DLD1 (cell line): ENCODE results near the gene TEX30.
"Not testable (repeated sequence)": the region's sequence is repeated elsewhere in the genome, so short reads cannot be mapped to it uniquely, and the experiment has no call there.

Source experiments
- in situ Hi-C: cut with HindIII; loops from 2 replicates; pipeline ENCODE4 v1.10.0; 2017; ENCODE audit warnings: low sequenced_read_pairs

The TEX30 gene

DNA sequence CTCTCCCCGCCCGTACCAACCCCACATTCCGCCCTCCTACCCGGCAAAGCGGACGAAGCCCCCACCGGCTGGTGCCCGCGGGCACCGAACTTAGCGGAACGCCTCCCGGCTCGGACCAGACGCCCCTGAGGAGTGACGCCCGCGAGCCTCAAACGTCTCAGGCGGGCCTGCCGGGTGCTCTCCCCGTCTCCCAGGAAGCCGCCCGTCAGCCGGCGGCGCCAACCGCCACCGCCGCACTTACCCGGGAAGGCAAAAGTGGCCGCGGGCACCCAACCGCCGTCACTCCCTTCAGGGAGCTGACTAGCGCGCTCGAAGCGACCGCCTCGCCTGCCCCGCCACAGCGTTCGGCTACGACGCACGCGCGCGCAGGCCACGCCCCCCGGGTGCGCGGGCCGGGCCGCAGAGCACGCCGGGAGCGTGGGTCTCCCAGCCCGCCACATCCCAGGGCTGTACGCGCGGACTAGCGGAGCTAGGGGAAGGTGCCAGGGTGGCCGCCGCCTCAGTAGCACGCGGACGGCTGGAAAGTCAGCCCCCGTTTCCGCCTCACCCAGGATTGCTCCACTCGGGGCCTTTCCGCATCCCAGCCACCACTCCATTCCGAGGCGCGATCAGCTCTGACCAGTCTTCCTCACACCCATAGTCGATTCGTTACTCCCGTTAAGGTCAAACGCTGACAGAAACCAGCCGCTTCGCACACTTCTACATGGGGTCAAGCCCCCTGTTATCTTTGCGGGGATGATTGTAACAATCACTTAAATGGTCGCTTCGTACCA lies at the start of gene TEX30:
Gene TEX30 (minus strand): TSS at position 346 of the 773 bp plus-strand sequence. CDS start 3,760 bp downstream, outside the sequence.
- in situ Hi-C loops = no loop called here

DNA sequence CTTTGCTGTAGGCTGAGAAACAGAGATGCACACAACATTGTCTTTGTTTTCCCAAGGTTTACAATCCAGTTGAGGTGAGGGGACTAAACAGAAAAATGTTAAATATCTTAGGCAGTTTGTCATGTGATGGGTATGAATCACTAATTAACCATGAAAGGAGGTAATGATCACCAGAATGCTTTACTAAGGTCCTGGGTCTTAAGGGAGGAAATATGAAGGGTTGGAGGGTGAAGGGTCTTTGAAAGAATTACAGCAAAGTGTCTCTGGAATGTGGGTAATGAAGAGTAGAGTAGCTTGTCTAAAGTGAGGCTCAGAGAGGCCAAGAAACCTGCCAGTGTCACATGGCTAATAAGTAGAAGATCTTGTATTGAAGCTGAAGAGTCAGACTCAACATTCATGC lies 44.3 kb upstream of the TEX30 start:
- in situ Hi-C loops = no loop called here

DNA sequence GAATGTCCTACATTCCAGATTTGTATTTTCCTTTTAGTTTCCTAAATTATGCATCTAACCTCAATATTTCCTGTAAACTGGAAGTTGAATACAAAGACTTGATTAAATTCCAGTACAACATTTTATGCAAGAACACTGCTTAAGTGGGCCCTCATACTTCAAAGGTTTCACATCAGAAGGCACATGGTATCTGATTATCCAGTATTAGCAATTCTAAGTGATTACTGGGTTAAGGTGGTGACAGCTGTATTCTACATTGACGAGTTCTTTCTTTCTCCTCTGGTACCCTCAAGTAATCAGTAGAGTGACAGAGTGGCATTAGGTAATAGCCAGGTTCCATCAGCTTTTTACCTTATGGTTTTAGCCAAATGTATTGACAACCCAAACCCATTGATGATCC lies 43.7 kb upstream of the TEX30 start:
- in situ Hi-C loops = no loop called here

DNA sequence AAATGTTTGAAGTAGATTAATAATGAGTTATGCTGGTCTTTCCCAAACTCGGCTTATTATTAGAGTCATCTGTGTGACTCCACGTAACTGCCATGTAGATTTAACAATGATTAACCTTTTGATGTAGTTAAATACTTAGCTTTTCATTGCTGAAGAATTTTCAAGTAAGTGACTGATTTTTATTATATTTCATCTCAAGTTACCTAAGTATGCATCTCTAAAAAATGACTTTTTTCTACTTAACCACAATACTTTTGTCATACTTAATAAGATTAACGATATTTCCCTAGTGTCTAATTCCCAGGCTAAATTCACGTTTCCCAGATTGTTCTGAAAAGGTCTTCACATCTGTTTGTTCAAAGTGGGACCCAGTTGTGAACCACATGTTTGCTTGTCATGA lies 43.1 kb upstream of the TEX30 start:
- in situ Hi-C loops = no loop called here

DNA sequence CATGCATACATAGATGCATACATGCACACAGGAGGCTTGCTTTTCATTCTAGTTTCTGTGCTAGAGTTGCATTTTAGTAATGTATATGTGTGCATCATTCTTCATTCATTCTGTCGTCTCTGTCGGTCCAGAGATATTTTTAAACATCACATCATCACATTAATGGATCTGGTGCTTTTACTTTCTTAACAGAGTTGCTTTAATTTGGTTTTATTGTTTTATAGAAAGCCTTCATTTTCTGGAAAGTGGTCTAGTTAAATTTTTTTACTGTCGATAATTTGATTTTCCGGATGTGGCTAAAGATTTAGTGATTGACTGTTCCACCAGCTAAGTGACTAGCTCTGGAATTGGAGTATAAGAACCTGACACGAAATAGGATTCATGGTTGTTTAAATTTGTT lies 42.2 kb upstream of the TEX30 start:
- in situ Hi-C loops = no loop called here

DNA sequence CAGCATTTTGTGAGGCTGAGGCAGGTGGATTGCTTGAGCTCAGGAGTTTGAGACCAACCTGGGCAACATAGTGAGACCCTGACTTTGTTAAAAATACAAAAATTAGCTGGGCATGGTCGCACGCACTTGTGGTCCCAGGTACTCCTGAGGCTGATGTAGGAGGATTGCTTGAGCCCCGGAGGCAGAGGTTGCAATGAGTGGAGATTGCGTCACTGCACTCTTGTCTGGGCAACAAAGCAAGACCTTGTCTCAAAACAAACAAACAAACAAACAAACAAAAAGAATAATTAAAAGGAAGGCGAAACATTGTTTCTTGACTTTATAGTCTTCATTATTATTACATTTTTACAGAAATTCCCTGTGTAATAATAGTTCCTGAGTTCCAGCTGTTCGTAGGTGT lies 41.2 kb upstream of the TEX30 start:
- in situ Hi-C loops = no loop called here

DNA sequence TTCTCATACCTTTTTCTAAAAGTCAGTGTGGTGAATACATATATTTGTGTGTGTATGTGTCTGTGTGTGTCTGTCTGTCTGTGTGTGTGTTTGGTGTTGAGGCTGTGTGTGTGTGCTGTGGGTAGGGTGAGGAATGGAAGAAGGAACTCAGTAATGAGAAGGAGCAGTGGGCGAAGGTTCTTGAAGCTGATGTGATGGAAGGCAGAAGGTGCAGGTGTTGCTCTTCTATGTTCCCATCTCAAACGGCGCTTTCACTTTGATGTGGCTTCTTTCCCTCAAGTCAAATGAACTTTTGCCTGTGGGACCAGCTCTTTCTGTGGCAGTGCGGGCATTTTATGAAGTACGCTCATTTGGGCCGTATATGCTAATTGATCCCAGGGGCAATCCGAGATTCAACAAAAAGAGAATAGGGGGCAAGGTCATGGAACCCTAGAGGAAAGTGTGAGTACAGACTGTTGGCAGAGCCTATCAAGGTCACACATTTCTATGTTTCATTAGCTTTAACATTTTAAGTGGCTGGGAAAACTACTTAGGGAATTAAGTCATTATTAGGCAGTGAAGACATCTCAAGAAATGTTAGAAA lies 40.5 kb upstream of the TEX30 start:
- in situ Hi-C loops = no loop called here

DNA sequence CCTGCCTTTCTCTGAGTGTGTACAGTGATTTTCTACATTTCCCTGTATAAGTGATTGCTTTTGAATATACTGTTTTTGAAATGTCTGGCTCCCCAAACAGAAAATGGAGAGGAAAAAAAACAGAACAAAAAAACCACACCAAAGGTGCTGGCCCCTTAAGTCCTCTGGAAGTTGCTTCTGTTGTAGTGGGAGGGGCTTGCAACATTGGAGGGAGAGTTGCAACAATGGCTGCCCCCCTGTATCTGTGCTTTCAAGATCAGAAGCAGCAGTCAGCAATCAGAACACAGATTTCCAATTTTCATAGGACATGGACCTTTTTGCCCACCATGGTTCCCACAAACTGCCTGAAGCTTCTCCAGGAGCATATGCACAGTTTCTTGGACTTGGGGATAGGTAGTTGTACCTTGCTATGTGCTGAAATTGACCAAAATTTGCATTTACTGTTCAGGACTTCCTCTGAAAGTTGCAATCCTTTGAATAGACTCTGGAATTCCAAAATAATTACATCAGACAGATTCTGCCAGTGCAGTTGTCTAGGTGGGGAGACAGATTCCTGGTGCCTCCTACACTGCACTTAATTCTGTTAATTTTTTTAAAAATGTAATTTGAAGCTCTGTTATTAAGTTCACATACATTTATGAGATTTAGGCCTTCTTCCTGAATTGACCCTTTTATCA lies 39.2 kb upstream of the TEX30 start:
- in situ Hi-C loops = no loop called here

DNA sequence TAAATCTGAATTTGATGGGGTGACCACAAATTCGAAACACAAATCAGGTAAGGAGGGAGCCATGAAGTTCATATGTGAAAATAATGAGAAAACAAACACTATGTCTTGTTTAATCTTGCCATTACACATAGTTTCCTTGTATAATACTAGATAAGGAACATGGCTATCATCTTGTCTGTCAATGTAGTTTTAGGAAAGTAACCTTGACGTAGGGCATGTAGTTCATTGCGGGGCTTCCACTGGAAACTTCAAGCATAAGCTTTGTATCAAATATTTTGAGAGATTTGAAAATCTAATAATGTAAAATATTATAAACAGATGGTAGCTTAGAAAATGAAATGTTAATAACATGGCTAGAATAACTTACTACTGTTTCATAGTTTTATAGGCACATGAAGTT lies 34.1 kb upstream of the TEX30 start:
- in situ Hi-C loops = no loop called here

DNA sequence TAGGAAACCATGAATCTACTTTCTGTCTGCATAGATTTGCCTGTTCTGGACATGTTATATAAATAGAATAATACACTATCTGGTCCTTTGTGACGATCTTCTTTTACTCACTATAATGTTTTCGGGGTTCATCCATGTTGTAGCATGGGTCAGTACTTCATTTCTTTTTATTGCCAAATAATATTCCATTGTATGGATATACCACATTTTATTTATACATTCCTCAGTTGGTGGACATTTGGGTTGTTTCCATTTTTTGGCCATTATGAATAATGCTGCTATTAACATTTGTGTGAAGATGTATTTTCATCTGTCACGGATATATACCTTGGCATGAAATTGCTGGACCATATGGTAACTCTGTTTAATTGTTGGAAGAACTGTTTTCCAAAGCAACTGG lies 32.1 kb upstream of the TEX30 start:
- in situ Hi-C loops = no loop called here

DNA sequence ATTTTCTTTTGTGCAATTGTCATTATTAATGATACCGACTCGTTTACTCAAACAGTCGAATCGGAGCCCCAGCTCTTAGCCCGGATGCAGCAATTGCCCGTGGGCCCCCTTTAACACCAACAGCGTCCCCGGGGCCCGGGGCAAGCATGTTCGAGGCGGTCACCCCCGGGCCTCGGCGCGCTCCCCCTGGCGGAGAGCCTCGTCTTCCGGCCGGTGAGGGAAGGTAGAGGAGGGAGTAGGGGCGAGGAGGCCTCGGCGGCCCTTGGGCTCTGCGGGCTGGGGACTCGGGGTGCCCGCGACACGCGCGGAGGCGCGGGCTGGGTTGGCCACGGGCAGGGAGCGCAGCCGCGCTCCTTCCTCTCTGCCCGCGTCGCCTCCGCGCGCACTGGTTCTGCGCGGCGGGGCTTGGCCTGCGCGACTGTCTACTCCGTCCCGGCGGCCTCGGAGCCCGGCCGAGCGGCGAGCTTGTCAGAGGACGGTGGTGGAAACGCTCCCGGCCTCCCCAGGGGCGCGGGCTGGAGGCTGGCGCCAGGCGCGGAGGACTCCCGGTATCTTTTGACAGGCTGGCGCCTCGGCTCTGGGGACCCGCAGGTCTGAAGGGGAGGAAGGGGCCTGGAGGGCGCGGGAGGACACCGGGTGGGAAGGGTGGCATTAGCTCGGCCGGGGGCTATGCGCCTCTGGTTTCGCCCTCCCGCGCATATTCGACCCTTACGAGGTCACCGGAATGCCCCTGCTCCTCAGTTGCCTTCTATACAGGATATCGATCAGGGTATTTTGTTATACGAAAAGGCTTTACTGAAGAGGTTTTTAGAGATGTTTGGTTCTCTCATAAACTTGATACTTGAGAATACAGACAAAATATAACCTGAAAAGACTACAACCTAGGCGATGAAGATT lies 26.8 kb upstream of the TEX30 start:
- in situ Hi-C loops = no loop called here

DNA sequence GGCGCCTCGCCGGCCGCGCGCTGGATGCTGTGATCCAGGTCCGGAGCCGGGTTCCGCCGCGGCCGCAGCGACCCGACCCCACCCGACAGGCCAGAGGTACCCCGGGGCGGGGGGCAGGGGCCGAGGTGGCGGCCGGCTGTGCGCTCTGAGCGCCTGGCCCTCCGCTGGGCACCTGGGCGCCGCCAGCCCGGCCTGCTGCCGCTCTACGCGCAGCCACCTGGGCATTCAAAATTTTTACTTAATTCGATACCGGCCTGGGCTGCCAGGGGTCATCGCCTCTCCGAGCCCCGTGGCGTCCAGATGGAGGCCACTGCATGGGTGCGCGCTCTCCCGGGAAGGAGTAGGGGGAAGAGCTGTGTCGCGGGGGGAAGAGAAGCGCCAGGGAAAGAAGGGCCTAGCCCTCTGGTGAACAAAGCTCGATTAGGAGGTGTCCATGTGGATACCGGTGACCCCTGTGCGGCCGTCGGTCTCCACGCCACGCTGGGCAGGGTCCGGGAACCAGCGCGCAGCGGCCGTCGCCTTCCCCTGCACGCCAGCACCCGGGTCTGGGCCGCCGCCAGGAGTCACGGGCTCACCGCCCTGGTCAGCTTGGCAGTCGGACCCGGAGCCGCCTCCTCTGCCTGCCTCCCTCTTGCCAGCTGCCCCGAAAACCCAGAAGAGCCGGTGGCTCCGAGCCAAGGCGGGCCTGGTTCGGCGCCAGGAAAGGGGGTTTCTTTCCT lies 26.0 kb upstream of the TEX30 start:
- in situ Hi-C loops = no loop called here

DNA sequence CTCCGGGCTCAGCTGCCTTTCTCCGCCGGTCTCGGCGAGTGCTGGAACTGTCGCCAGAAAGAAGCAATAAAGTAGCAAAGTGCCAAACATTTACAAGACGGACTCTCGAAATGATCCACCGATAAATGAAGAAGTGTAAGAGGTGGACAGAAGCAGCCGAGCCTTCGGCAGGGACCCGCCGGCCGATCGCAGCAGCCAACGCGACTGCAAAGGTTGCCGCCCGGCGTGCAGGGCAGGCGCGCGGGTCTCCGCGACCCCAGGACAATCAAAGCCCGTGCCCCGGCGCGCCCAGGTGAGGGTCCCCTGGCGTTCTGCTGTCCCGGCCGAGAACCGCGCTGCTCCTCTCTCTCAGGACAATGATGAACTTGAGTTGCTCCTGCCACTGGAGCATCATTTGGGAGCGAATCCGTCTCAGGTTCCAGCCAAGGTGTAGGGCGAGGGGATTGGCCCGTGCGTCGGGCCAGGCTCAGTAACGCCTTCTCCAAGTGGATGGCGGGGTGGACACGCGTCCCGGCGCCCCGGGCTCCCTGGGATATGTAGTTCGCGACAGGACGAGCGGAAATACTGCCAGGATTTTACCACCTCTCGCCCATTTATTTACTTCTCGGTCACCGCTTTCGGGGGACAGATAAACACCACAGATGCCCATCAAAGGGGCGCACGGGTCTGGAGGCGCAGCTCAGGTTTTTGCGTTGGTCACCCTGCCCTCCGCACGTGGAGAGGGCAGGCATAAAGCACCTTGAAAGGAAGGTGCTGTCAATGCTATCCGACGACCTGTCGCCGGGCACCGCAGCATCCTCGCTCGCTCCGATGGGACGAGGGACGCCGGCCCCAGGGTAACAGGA lies 25.2 kb upstream of the TEX30 start, which contains the start of the genes BIVM and POGLUT2:
Gene BIVM (plus strand): TSS at position 539 of the 845 bp plus-strand sequence. CDS start 8,149 bp downstream, outside the sequence.
Gene POGLUT2 (minus strand): TSS at position 396 of the 845 bp plus-strand sequence. CDS start 306 bp downstream, at position 90.
- in situ Hi-C loops = no loop called here

DNA sequence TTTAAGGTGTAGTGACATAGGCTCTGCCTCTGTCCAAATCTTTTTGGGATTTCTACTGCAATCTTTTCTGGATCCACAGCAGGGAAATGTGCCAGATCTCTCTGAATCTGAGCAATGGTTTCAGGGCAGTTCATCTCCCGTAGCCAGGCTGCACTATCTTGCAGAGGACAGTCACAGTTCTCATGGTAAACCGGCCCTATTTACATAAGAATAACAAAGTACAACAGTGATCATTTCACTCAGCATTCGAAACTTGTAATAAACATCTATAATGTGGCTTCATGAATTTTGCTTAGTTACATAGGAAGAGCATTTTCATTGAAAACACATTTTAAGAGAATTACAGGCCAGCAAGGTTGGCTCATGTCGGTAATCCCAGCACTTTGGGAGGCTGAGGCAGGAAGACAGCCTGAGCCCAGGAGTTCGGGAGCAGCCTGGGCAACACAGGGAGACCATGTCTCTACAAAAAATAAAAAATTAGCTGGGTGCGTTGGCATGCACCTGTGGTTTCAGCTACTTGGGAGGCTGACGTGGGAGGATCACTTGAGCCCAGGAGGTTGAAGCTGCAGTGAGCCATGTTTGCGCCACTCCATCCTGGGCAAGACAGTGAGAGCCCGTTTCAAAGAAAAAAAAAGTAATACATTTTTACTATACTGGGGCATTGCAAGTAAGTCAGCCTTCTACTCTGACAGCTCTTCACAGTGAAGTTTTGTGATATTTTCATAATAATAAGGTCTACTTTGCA lies 20.2 kb upstream of the TEX30 start:
- in situ Hi-C loops = no loop called here

DNA sequence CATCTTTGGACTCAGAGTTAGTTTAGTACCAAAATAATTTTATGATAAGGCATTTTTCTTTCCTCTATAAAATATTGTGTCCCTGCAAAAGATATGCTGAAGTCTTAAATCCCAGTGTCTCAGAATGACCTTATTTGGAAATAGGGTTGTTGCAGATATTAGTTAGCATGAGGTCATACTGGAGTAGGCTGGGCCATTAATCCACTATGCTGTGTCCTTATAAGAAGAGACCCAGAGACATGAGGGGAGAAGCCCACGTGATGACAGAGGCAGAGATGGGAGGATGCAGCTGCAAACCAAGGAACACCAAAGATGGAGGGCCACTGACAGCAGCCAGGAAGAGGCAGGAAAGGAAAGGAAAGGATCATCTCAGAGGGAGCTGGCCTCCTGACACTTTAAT lies 18.8 kb upstream of the TEX30 start:
- in situ Hi-C loops = no loop called here

DNA sequence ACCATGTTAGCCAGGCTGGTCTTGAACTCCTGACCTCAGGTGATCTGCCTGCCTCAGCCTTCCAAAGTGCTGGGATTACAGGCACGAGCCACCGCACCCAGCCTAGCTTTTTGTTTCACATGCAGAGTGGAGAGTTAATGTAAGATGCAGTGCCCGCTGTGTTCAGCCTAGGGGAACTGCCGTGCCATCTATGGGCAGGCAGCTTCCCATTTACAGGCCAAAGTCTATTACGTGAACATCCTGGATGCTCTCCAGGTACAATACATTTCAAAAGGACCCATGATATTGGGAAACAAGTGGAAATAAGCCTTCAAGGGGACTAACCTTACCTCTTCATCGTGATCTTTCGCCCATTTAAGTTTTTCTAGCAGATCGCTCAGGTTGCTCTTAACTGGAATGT lies 15.1 kb upstream of the TEX30 start:
- in situ Hi-C loops = no loop called here

DNA sequence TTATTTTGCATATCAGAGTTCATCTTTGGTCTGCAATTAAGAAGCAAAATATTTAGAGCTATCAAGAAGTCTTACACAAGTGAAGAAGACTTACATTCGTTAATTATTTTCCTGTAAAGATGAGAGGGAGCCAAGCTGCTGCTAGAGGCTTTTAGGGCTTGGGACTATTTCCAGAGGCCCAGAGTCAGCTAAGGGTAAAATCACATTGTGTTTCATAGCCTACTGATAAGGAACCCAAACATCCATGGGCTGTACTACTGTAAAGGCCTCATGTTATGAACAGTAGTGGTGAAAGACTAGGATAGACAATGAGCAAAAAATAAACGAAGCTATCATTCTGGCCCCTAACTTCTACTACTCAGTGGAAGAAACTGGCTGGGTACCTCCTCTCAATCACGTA lies 10.9 kb upstream of the TEX30 start:
- in situ Hi-C loops = no loop called here

DNA sequence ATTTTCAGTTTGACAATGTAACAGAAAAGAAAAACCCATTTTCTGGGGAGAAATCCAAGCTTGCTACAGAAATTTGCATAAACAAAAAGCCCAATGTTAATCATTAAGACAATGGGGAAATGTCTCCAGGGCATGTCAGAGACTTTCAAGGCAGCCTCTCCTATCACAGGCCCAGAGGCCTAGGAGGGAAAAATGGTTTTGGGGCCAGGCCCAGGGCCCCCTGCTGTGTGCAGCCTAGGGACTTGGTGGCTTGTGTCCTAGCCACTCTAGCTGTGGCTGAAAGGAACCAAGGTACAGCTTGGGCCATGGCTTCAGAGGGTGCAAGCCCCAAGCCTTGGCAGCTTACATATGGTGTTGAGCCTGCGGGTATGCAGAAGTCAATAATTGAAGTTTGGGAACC lies 8.0 kb upstream of the TEX30 start:
- in situ Hi-C loops = no loop called here

DNA sequence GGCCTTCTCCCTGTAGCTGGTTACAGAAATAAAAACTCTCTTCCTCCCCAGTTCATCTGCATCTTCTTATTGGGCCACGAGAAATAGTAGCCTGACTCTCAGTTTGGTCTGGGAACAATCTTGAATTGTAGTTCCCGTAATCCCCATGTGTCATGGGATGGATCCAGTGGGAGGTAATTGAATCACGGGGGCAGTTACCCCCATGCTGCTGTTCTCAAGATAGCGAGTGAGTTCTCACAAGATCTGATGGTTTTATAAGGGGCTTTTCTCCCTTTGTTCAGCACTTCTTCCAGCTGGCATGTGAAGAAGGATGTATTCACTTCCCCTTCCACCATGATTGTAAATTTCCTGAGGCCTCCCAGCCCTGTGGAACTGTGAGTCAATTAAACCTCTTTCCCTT lies 7.1 kb upstream of the TEX30 start:
- in situ Hi-C loops = not testable (repeated sequence)
